ENCODE results near the gene HYAL3. TPM values are rescaled to one million over a fixed set of nuclear protein-coding genes. Genes with fewer than 3 reads are reported as not detected.

The HYAL3 gene
- total and polyA plus RNA-seq, 2 of the 13 experiments (the other 11 are each of a cell fraction or from before 2014, with no cell fraction given), result 5.5 to 10.4 TPM

DNA sequence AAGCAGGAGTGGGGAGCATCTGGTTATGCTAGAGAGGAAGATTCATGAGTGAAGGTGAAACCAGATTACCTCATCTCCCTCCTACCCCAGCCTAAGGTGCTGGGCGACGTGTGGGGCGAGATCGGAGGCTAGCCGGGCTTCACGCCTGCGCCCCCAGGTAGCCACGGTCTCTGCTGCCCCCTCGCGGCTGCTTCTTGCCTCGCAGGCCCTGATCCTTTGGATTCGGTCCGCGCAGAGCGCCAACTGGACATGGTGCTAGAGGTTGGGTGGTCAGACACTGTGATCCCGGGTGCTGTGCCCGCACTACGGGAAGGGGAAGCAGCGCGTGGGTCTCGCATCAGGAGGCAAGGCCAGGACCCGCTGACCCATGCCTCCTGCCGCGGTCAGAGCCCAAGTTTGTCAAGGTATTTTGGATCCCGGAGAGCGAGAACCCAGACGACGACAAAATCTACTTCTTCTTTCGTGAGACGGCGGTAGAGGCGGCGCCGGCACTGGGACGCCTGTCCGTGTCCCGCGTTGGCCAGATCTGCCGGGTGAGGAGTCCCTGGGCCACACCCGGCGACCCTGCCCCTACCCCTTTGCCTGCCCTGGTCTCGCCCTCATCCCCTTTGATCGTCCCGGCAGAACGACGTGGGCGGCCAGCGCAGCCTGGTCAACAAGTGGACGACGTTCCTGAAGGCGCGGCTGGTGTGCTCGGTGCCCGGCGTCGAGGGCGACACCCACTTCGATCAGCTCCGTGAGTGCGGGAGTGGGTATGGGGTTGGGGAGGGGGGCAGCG lies 26.1 kb downstream of the HYAL3 start (continued):
- TF ChIP-seq ZNF407 (CRISPR knock-in tag; IDR thresholded peaks at IDR 0.05; ENCODE audit: not compliant biosample characterization) (no peak), ZNF713 (CRISPR knock-in tag; IDR thresholded peaks at IDR 0.05) (peak; percentile 82; the same call in 1 of the 2 replicates), MIXL1 (CRISPR knock-in tag; IDR thresholded peaks at IDR 0.05) (no peak), ZBTB39 (CRISPR knock-in tag; IDR thresholded peaks at IDR 0.05) (0 out of 2 replicates have a peak, but pooled peaks have one; percentile 33), HOXA3 (CRISPR knock-in tag; IDR thresholded peaks at IDR 0.05) (peak; percentile 96), JARID2 (CRISPR knock-in tag; IDR thresholded peaks at IDR 0.05; ENCODE audit: insufficient replicate concordance) (no peak), RXRB (CRISPR knock-in tag; IDR thresholded peaks at IDR 0.05; ENCODE audit: borderline replicate concordance) (peak; percentile 68; the same call in 1 of the 2 replicates), SIN3B (IDR thresholded peaks at IDR 0.05; ENCODE audit: low read length) (0 out of 2 replicates have a peak, but pooled peaks have one; percentile 48), MXD3 (CRISPR knock-in tag; IDR thresholded peaks at IDR 0.05) (no peak), KLF11 (CRISPR knock-in tag; IDR thresholded peaks at IDR 0.05) (no peak), MBD4 (IDR thresholded peaks at IDR 0.05; ENCODE audit: borderline replicate concordance, low read length) (no peak)
- TF ChIP-seq, protein P1, sequence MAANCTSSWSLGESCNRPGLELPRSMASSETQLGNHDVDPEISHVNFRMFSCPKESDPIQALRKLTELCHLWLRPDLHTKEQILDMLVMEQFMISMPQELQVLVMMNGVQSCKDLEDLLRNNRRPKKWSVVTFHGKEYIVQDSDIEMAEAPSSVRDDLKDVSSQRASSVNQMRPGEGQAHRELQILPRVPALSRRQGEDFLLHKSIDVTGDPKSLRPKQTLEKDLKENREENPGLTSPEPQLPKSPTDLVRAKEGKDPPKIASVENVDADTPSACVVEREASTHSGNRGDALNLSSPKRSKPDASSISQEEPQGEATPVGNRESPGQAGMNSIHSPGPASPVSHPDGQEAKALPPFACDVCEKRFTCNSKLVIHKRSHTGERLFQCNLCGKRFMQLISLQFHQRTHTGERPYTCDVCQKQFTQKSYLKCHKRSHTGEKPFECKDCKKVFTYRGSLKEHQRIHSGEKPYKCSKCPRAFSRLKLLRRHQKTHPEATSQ (CRISPR knock-in tag; IDR thresholded peaks at IDR 0.05; ENCODE audit: borderline replicate concordance), result no peak
